KG1 (cell line): Measurements from ENCODE around the gene EFCAB3.
"Not testable (repeated sequence)": the region's sequence is repeated elsewhere in the genome, so short reads cannot be mapped to it uniquely, and the experiment has no call there.

Experiments used
- DNase-seq: peaks from one replicate; lab custom pipeline; 2025; lab: John Stamatoyannopoulos, UW

EFCAB3 gene

DNA sequence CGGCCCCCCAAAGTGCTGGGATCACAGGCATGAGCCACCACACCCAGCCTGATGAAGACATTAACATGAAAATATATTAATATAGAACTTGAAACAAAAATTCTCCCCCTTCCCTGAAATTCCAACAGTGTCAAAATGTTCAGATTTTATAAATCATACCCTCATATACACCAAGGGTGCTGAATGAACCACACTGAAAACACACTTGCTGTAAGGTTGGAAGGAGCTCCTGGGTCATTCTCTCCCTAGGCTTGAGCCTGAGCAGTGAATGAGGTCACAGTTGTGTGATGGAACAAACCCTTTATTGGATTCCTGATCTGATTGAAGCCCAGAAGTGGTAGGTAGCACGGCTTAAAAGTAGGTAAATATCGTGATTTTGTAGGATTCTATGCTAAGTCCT lies at the start of gene EFCAB3:
EFCAB3 (plus strand) TSS at position 301 of the 400 bp plus-strand sequence. CDS start 2,427 bp downstream, outside the sequence.
- DNase-seq, result no peak

DNA sequence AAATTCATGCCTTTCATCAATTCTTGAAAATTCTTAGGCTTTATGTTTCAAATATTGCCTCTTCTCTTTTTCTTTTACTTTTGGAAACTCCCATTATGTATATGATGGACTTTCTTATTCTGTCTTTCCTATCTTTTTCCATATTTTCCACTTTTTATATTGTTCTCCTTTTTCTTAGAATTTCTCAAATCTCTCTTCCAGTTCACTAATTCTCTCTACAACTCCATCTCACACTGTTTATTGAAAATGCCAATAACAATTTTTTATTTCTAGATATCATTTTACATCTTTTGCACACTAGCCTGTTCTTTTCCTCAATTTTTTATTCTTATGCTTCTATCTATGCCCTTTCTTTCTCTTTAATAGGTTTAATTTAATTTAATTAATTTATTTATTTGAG lies 43.8 kb upstream of the EFCAB3 start:
- DNase-seq, result no peak

DNA sequence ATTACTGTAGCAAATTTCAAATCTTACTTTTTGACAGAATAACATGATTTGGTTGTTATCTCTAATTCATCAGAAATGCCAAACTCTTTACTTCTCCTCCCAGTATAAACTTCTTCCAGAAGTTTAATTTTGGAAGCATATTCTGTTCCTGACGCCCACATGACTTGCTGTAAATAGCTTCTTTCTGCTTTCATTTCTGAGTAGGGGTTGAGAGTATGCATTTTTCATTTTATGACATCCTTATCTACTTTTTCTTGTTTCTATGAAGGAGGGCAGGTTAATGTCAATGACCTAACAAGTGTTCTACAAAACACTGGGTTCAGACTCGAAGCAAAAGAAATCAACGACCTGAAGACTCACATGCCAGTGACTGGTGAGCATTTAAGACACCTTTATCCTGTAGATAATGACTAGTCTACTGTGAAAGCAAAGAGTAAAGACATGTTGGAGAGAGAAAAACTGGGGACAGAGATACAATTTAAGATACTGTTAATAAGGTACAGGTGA lies 36.5 kb upstream of the EFCAB3 start:
- DNase-seq, result no peak

DNA sequence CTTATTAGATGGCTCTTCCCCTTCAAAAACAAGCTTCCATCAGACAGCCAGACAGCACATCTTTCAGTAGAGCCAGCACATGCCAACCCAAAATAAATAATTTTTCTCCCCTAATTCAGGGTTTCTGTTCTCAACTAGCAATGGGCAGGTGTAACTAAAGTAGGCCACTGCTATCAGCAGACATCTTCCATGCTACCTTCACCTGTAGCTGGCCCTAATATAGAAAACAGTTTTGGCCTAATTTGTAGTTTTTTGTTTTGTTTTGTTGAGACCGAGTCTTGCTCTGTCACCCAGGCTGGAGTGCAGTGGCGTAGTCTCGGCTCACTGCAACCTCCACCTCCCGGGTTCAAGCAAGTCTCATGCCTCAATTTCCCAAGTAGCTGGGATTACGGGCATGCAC lies 29.2 kb upstream of the EFCAB3 start:
- no peak for DNase-seq

DNA sequence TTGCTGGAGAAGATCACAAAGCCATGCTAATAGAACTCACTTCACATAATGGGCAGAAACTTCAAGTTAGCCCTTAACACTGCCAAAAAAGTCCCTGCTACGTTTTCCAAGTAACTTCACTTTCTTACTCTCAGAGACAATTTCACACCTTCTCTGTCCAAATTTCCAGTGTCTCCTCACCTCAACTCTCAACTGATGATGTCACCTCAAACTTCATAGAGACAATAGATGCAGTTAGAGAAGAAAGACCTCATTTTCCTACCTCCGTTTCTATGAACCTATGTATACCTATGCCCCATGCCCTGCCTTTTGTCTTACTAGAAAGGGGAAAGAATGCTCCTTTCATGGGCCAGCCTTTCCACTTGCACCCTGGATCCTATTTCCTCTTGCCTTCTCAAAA lies 14.2 kb upstream of the EFCAB3 start:
- DNase-seq, result no peak

DNA sequence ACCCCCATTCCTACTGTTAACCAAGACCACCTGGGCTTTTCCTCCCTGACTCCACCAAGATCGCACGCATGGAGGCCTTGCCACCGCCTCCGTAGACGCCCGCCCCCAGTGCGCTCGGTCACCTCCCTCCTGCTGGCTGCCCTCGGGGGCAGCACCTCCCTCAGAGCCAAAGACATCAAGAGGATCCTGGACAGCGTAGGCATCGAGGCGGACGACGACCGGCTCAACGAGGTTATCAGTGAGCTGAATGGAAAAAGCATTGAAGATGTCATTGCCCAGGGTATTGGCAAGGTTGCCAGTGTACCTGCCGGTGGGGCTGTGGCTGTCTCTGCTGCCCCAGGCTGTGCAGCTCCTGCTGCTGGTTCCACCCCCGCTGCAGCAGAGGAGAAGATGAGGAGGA lies 1.2 kb downstream of the EFCAB3 start:
- DNase-seq, result no peak

DNA sequence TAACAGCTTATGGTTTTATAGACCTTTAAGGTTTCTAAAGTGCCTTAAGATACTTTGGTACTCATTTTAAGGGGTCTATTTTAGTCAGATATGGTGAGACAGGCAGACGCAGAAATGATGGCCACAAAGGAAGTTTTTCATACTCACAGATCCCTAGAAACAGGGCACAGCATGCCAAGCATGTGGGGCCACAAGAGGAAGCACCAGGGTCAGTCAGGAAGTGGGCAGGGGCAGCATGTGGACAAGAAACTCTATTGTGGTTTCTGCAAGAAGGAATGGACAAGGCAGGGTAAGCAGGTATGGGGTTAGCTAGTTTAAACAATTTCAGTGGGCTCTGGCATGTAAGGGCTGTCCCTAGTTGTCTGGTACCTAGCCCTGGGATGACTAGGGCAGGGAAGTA lies 8.5 kb downstream of the EFCAB3 start:
- no peak for DNase-seq

DNA sequence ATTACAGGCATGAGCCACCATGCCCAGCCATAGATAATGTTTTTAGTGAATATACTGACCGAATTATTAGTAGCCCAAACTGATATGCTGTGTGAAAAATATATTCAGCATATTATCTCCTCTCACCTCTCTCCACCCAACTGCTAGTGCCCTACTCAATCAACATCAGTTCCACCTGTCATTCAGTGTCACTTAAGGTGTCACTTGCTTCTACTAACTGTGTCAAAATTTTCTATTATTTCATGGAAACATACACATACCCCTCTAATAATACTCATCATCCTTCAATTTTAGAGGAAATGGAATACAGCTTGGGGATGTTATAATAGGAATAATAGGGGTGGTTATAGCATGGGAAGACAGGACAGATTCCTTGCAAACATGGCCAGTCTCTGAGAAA lies 12.6 kb downstream of the EFCAB3 start:
- DNase-seq, result no peak

DNA sequence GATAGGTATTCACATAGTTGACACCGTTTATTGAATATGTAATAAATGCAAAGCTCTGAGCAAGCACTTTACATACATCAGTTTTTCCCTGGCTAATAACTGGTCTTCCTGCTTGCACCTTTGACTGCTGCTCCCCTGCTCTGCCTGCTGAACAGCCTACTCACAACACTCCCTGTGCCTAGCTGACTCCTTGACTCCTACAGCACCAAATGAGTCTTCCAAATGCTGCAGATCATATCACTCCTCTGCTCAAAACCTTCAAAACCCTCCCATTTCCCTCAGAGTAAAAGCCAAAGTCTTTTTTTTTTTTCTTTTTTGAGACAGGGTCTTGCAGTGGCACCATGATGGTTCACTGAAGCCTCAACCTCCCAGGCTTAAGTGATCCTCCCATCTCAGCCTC lies 18.5 kb downstream of the EFCAB3 start:
- no peak for DNase-seq

GRCh38 chr17:62405451-62405850 lies 25.1 kb downstream of the EFCAB3 start:
- DNase-seq, result no peak

GRCh38 chr17:62413090-62413489 lies 32.7 kb downstream of the EFCAB3 start:
- DNase-seq, result not testable (repeated sequence)

- DNase-seq, result peak; percentile 67
Measured at GRCh38 chr17:62423647-62424461, 43.5 kb downstream of the EFCAB3 start, which contains the start of gene METTL2A. Gene METTL2A, plus strand, starts transcription at chr17:62423897. Its CDS starts 6 bp downstream, at chr17:62423903.

GRCh38 chr17:62426214-62426613 lies 45.9 kb downstream of the EFCAB3 start:
- not testable (repeated sequence) for DNase-seq

DNA sequence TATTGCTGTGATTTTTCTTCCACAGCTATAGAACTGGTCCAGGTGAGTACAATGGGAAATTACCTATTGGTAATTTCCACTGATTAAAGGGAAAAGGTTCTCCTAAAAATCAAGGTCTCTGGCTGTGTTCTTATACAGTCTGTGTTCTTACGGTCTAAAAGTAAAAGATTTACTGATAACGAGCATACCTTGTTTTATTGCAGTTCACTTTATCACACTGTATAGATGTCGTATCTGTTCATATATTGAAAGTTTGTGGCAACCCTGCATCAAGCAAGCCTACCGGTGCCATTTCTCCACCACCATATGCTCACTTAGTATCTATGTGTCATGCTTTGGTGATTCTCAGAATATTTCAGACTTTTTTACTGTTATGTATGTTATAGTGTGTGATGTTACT lies 54.9 kb downstream of the EFCAB3 start:
- DNase-seq, result not testable (repeated sequence)

DNA sequence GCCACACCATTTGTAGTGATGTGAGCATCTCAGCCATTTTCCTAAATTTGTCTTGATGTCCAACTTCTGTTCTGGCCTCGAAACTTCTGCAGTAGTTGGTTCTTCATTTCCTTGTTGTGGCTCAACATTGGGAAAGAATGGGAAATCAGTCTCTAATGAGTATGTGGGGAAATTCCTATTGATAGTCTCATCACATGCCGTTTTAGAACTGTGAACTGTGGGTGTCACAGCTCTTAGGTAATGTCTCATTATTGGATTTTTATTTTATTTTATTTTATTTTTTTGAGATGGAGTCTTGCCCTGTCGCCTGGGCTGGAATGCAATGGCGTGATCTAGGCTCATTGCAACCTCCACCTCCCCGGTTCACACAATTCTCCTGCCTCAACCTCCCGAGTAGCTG lies 60.8 kb downstream of the EFCAB3 start:
- DNase-seq, result not testable (repeated sequence)

DNA sequence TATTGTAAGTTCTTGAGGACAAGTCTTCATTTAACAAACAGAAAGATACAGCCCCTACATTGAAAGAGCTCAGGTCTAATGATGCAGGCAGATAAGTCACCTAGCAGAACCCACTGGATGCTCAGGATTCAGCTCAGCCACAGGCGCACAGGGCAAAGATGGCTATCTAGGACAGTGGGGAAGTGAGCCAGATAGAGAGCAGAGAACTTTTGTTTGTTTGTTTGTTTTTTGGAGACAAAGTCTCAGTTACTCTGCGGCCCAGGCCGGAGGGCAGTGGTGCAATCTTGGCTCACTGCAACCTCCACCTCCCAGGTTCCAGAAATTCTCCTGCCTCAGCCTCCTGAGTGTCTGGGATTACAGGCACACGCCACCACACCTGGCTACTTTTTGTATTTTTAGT lies 63.7 kb downstream of the EFCAB3 start:
- no peak for DNase-seq

- DNase-seq, result not testable (repeated sequence)
Measured at GRCh38 chr17:62445791-62446190, 65.4 kb downstream of the EFCAB3 start.

DNA sequence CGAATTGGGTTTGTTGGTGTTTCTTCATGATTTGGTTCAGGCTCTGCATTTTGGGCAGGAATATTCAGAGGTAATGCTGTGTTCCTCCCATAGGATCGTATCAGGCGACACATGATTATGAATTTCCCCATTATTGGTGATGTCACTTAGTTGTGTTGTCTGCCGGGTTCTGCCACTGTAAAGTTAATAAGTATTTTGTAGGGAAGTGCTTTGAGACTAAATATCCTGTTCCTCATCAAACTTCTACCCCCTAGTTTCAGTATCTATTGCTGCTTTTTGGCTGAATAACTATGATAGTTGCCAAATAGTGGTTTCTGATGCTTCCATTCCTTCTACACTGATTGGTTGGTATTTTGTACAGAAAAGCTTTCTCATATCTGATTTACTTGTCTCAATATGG lies 71.8 kb downstream of the EFCAB3 start:
- not testable (repeated sequence) for DNase-seq

DNA sequence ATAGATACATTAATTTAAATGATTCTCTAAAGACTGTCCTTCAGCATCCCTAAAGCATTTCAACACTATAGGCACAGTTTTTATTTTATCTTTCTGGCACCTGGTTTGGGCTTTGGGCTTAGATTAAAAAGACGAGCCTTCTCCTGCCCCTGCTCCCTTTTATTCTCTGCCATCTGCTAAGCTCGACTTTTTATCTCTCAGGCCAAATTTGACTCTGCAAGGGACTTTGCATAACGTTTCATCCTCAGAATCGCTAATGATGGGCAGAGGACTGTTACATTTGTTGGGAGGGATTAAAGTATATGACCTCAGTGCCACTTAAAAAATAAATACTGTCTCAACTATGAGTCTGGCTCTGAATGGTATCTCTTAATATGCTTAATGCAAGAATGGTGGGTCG lies 72.7 kb downstream of the EFCAB3 start:
- not testable (repeated sequence) for DNase-seq

- DNase-seq, result not testable (repeated sequence)
Measured at GRCh38 chr17:62453656-62454055, 73.3 kb downstream of the EFCAB3 start.

- DNase-seq, result not testable (repeated sequence)
Measured at GRCh38 chr17:62454111-62454510, 73.8 kb downstream of the EFCAB3 start.

- DNase-seq, result no peak
Measured at GRCh38 chr17:62456016-62456415, 75.7 kb downstream of the EFCAB3 start.

DNA sequence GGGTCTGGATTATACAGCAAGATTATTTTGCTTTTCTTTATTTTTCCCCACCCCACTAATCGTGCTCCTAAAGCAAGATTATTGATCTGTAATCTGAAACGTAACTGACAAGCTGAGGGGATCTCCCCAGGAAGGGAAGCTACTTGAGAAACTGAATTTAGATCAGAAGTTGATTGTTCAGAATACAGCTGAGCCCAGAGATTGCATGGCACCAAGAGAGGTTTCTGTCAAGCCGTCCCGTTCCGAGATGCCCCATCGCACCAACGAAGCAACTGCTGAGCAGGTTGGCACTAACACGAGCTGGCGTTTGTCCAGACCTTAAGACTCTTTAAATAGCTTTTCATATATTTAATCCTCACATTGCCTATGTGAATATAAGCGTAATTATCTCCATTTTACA lies 78.1 kb downstream of the EFCAB3 start:
- not testable (repeated sequence) for DNase-seq

DNA sequence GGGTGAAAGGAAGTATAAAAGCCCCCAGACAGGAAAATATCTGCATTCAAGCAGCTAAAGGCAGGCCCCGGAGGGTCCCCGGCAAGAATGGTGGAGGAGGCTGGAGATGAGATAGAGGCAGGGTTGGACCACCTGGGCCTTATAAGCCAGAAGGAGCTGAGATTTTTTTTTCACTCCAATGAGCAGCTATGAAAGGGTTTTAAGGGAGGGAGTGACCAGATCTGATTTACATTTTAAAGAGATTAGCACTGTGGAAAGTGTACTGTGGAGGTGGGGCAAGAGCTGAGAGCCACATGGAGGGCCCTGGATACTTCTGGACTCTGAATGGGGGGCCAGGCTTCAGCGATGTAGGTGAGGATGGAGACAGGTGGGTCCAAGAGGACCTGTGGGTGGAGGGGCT lies 84.1 kb downstream of the EFCAB3 start:
- DNase-seq, result not testable (repeated sequence)
